AG10803 (cell line): ENCODE data around the gene CDH23.

ENCODE experiments used
- DNase-seq: peaks from one replicate; pipeline ENCODE4 v3.0.0; 2010; ENCODE audit warnings: low read depth
- H3K4me3 ChIP-seq: 2 replicates; pipeline ENCODE4 v1.5.1; 2011; ENCODE audit warnings: mild to moderate bottlenecking, low read length, control low read depth
- TF ChIP-seq, protein P1 (sequence below): conservative IDR thresholded peaks from 2 replicates; pipeline ENCODE4 v1.5.1; 2011; ENCODE audit warnings: mild to moderate bottlenecking, low read length, control low read depth, inconsistent platforms

CDH23 gene

DNA sequence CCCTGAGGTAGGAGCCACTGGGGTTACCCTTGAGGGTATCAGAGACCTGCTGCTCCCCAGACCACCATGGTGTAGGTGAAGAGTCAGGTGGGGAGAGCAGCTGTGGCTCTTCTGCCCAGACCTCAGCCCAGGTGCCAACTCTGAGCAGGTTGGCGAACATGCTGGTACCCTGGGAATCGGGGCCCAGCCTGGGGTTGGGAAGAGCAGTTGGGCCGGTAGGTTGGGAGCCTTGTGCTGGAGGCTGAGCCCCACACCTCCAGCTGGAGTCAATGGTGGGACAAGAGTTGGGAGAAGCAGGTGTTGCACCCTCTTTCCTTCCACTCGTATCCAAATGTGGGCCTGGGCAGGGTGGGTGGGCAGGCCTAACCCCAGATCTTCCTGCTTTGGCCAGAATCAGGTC lies 114.5 kb downstream of the CDH23 start:
- TF ChIP-seq, protein P1, sequence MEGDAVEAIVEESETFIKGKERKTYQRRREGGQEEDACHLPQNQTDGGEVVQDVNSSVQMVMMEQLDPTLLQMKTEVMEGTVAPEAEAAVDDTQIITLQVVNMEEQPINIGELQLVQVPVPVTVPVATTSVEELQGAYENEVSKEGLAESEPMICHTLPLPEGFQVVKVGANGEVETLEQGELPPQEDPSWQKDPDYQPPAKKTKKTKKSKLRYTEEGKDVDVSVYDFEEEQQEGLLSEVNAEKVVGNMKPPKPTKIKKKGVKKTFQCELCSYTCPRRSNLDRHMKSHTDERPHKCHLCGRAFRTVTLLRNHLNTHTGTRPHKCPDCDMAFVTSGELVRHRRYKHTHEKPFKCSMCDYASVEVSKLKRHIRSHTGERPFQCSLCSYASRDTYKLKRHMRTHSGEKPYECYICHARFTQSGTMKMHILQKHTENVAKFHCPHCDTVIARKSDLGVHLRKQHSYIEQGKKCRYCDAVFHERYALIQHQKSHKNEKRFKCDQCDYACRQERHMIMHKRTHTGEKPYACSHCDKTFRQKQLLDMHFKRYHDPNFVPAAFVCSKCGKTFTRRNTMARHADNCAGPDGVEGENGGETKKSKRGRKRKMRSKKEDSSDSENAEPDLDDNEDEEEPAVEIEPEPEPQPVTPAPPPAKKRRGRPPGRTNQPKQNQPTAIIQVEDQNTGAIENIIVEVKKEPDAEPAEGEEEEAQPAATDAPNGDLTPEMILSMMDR, result no peak
- DNase-seq, result no peak

DNA sequence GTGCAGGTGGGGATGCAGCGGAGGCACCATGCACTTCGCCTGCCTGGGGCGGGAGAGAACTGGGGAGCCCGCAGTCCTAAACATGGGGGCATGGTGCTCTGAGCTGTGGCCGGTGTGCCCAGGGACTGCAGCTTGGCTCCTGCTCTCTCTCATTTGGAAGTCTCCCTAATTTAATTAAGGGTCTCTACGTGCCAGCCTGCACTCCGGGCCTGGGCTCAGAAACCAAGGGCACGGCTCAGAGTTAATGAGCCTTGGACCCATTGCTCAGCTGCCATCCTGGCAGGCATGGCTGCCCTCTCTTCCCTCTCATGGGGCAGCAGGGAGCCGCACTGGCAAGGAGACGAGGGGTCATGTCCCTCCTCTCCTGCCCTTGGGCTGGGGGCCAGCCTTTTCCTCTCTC lies 115.6 kb downstream of the CDH23 start:
- TF ChIP-seq, protein P1, result no peak

More for the DNA sequence above, 114.5 kb downstream of the CDH23 start:
- no peak overlapping the region for H3K4me3 ChIP-seq

DNA sequence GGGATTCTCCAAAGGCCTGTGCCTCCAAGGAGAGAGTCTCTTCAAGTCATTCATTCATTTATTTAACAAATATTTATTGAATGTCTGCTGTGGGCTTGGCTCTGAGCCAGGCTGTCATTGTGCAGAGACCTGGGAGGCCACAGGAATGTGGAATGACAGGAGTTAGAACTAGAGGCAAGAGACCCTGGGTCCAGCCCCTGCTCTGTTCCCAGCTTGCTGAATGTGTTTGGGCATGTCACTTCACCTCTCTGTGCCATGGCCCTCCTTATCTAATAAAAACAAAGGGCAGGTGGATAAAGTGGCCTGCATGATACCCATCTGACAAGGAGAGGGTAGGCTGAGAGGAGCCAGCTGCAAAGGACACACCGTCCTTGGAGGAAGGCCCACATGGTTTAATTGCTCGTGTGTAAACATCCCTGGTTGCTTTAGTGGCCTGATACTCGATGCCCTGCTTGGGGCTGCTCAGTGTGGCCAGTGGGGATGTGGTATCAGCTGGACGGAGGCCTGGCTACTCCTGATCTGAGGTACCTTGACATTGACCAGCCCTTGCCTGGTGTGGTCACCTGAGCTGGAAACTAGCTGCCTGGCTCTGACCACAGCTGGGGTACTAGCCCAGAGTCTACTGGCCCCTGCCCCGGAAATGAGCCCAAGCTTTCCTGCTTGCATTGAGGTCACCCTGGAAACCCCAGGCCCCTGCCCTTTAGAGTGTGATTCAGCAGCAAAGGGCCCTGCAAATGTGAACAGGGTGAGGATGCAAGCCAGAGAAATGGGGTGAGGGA lies 116.2 kb downstream of the CDH23 start:
- TF ChIP-seq, protein P1, result no peak
- DNase-seq, result no peak
- H3K4me3 ChIP-seq, result no peak overlapping the region

More for the DNA sequence above, 115.6 kb downstream of the CDH23 start:
- no peak overlapping the region for H3K4me3 ChIP-seq
- no peak for DNase-seq

GRCh38 chr10:71513540-71513853 lies 116.8 kb downstream of the CDH23 start:
- H3K4me3 ChIP-seq, result no peak overlapping the region
- no peak for DNase-seq
- TF ChIP-seq, protein P1, result no peak

- TF ChIP-seq, protein P1, result no peak
- DNase-seq, result no peak
- H3K4me3 ChIP-seq, result no peak overlapping the region
Measured at GRCh38 chr10:71513936-71514335, 117.2 kb downstream of the CDH23 start.

DNA sequence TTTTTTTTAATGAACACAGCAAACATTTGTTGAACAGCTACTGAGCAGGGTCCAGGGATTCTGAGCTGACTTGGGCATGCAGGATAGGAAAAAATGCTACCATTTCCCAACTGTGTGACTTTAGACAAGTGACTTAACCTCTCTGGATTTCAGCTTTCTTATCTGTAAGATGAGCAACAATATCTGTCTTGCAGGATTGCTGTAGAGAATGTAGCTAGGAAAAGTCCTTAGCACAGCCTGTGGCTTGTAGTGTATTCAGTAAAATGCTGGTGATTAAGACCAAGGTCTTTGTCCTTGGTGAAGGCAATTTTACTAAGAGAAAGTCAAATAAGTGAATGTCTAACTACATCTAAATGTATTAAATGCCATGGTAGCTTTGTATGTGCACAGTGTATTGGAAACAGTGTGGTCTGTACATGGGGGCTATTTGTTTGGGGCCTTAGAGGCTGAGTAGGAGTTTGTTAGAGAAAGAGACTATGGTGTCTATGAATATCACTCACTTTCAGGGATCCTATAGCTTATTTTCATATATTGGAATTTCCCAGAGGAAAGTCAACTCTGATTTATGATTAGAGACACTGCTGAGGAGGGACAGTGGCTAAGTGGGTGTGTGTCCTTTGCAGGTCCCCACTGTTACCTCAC lies 118.9 kb downstream of the CDH23 start:
- H3K4me3 ChIP-seq, result no peak overlapping the region
- no peak for DNase-seq
- TF ChIP-seq, protein P1, result no peak

- TF ChIP-seq, protein P1, result no peak
- DNase-seq, result no peak
Measured at GRCh38 chr10:71516890-71517289, 120.2 kb downstream of the CDH23 start.

More at GRCh38 chr10:71516890-71517289, 120.2 kb downstream of the CDH23 start:
- no peak overlapping the region for H3K4me3 ChIP-seq
